CD14-positive monocyte (primary cell): Measurements from ENCODE around the gene PAX8. TPM values are rescaled to one million over a fixed set of nuclear protein-coding genes. Genes with fewer than 3 reads are reported as not detected.

Source experiments
- DNase-seq, 3 donors: peaks; one replicate each; pipeline ENCODE4 v3.0.0-alpha.2; 2011 to 2022
- H2AFZ ChIP-seq: 2 replicates; pipeline ENCODE4 v1.6.0; 2012; ENCODE audit warnings: mild to moderate bottlenecking, low read depth, low read length, inconsistent platforms; ENCODE audit not compliant: insufficient read depth, poor library complexity, severe bottlenecking
- H3K27ac ChIP-seq, 2 donors: 1 replicate in 1 of 2; 2 replicates in 1 of 2; pipeline ENCODE4 v1.5.1; 2012 to 2013; ENCODE audit warnings: low read length in 2 of 2, control low read depth in 1 of 2, inconsistent platforms in 1 of 2, low read depth in 1 of 2, mild to moderate bottlenecking in 1 of 2
- H3K27me3 ChIP-seq, 2 donors: one replicate each; pipeline versions ENCODE4 v1.6.0 to v1.6.1; 2011 to 2013; ENCODE audit warnings: low read length in 2 of 2; ENCODE audit not compliant: control insufficient read depth in 2 of 2, insufficient read depth in 2 of 2
- H3K36me3 ChIP-seq, 2 donors: replicated peaks in 1 of 2; 1 replicate in 1 of 2; 2 replicates in 1 of 2; pipeline versions ENCODE4 v1.5.1 to v1.6.1; 2012 to 2013; ENCODE audit warnings: low read length in 2 of 2, control low read depth in 1 of 2, inconsistent platforms in 1 of 2, mild to moderate bottlenecking in 1 of 2; ENCODE audit not compliant: insufficient read depth in 2 of 2, control insufficient read depth in 1 of 2
- H3K4me1 ChIP-seq, 2 donors: 1 replicate in 1 of 2; 2 replicates in 1 of 2; pipeline versions ENCODE4 v1.5.1 to v1.6.1; 2012 to 2013; ENCODE audit warnings: low read length in 2 of 2, control low read depth in 1 of 2, inconsistent platforms in 1 of 2, mild to moderate bottlenecking in 1 of 2, moderate library complexity in 1 of 2; ENCODE audit not compliant: insufficient read depth in 2 of 2, control insufficient read depth in 1 of 2
- H3K4me2 ChIP-seq: replicated peaks from 2 replicates; pipeline ENCODE3; 2012; ENCODE audit warnings: low read length, moderate library complexity, mild to moderate bottlenecking; ENCODE audit not compliant: poor library complexity, severe bottlenecking; ENCODE audit errors: extremely low read depth
- H3K4me3 ChIP-seq, 3 experiments: fragments of 200-600 bp in 1 of 3; sonication (generic) in 1 of 3; replicated peaks in 1 of 3; 1 replicate in 2 of 3; 2 replicates in 1 of 3; pipeline ENCODE4 v1.5.1; 2011 to 2013; ENCODE audit warnings: low read length in 3 of 3, mild to moderate bottlenecking in 3 of 3, control low read depth in 2 of 3, low read depth in 2 of 3, inconsistent platforms in 1 of 3, moderate library complexity in 1 of 3
- H3K79me2 ChIP-seq: 2 replicates; pipeline ENCODE4 v1.6.0; 2012; ENCODE audit warnings: mild to moderate bottlenecking, control low read depth, inconsistent platforms, low read length, moderate library complexity; ENCODE audit not compliant: insufficient read depth
- H3K9ac ChIP-seq: 2 replicates; pipeline ENCODE4 v1.6.0; 2017; ENCODE audit warnings: low read length, mild to moderate bottlenecking; ENCODE audit not compliant: insufficient read depth, poor library complexity, severe bottlenecking
- H3K9me3 ChIP-seq, 2 donors: replicated peaks in 1 of 2; 1 replicate in 1 of 2; 2 replicates in 1 of 2; pipeline versions ENCODE4 v1.5.1 to v1.6.1; 2012 to 2013; ENCODE audit warnings: low read length in 2 of 2, control low read depth in 1 of 2; ENCODE audit not compliant: control insufficient read depth in 1 of 2, insufficient read depth in 1 of 2
- H4K20me1 ChIP-seq: 2 replicates; pipeline ENCODE4 v1.6.0; 2012; ENCODE audit warnings: mild to moderate bottlenecking, low read length, control low read depth, moderate library complexity; ENCODE audit not compliant: insufficient read depth
- H3K27ac Mint-ChIP-seq, 7 donors: one replicate each; pipeline ENCODE4 v1.8.0; 2020; ENCODE audit warnings: mild to moderate bottlenecking in 7 of 7, mixed read lengths in 7 of 7, moderate library complexity in 6 of 7, inconsistent platforms in 2 of 7
- H3K27me3 Mint-ChIP-seq, 3 donors: one replicate each; pipeline ENCODE4 v1.8.0; 2021 to 2022; ENCODE audit warnings: low read depth in 3 of 3, mild to moderate bottlenecking in 3 of 3, mixed read lengths in 3 of 3, moderate library complexity in 3 of 3, inconsistent platforms in 1 of 3
- H3K36me3 Mint-ChIP-seq, 2 donors: one replicate each; pipeline ENCODE4 v1.8.0; 2020; ENCODE audit warnings: mixed read lengths in 2 of 2, inconsistent platforms in 1 of 2, mild to moderate bottlenecking in 1 of 2
- H3K4me1 Mint-ChIP-seq: one replicate; pipeline ENCODE4 v1.8.0; 2020; ENCODE audit warnings: mild to moderate bottlenecking, mixed read lengths
- H3K4me3 Mint-ChIP-seq, 2 donors: one replicate each; pipeline ENCODE4 v1.8.0; 2020; ENCODE audit warnings: mild to moderate bottlenecking in 2 of 2, mixed read lengths in 2 of 2, moderate library complexity in 1 of 2
- H3K9me3 Mint-ChIP-seq, 7 donors: one replicate each; pipeline ENCODE4 v1.8.0; 2020 to 2022; ENCODE audit warnings: mixed read lengths in 7 of 7, mild to moderate bottlenecking in 6 of 7, moderate library complexity in 6 of 7, inconsistent platforms in 2 of 7
- CTCF ChIP-seq: fragments of 200-600 bp; IDR thresholded peaks from one replicate; pipeline ENCODE4 v1.8.0; 2022; ENCODE audit warnings: antibody characterized with exemption, mild to moderate bottlenecking
- WGBS: methylation state at CpG from one replicate; pipeline ENCODE4 v1.1.5; 2013; ENCODE audit warnings: missing lambda C conversion rate; ENCODE audit not compliant: insufficient coverage; 5-methylcytosine and 5-hydroxymethylcytosine counted together
- intact Hi-C, 2 donors: fragments of 100-400 bp; cut with micrococcal nuclease; formaldehyde crosslinking; loops; one replicate each; pipeline versions ENCODE4 v1.15.0 to v1.15.1; 2023
- polyA plus RNA-seq, 3 donors: library from polyadenylated mRNA; depleted of rRNA in 1 of 3; unstranded in 2 of 3; stranded (reverse) in 1 of 3; fragments of 300-500 nt in 2 of 3; fragments of >200 nt in 1 of 3; fragmentation: Illumina TruSeq in 2 of 3; gene quantifications; 1 replicate in 2 of 3; 2 replicates in 1 of 3; pipeline ENCODE4 v1.2.3, GENCODE V29; 2012 to 2021

The PAX8 gene
- polyA plus RNA-seq, 3 donors: 0.26 to 0.47 (median 0.36) TPM

DNA sequence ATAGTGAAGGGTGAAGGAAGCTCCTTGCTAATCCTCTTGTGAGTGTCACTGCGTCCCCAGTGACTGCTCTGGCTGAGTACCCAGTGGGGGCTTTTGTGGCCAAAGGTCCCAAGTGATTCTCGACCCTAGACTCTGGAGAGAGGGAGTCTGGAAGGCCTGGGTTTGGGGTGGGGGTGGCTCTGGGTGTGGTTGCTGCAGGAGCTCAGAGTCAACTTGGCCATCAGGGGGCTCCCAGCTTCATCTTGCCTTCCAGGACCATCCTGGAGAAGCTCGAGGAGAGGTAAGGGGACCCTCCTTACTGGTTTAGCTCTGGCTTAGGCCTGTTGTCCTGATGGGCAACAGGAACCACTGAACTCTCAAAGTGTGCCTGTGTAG is 104.4 kb downstream of the PAX8 start:
- Histone ChIP-seq H3K9me3 (no peaks in the 10 kb centered on the region), H3K79me2 (peaks cover 56% of the 10 kb centered on the region), H3K9ac (peak overlapping the region; percentile 93), H3K4me1 (peaks cover 60 to 77% of the 10 kb centered on the region in 2 donors), H3K4me3 (peak overlapping the region; percentile 56 to 95 (median 77)), H2AFZ (peak overlapping the region; percentile 76), H3K36me3 (peaks cover 8 to 28% of the 10 kb centered on the region in 2 donors), H3K27me3 (no peaks in the 10 kb centered on the region), H3K27ac (peak overlapping the region; percentile 96 to 97), H4K20me1 (peaks cover 49% of the 10 kb centered on the region), H3K4me2 (peak overlapping the region; percentile 99)
- intact Hi-C loops: no loop called here
- Mint-ChIP-seq H3K4me1 (peaks cover 71% of the 10 kb centered on the region), H3K9me3 (peaks cover 0 to 1% (median 0%) of the 10 kb centered on the region in 7 donors), H3K27me3 (no peaks in the 10 kb centered on the region), H3K27ac (peak overlapping the region; percentile 93 to 98 (median 97)), H3K4me3 (peak overlapping the region; percentile 89 to 94), H3K36me3 (peaks cover 26 to 30% of the 10 kb centered on the region in 2 donors)
- no peak for TF ChIP-seq CTCF
- DNase-seq: no peak
- WGBS: 0% methylated on average over 3 of the region's 3 CpGs

- Mint-ChIP-seq H3K4me3 (peak within 1 kb of the TSS; percentile 89 to 94), H3K27ac (peak within 1 kb of the TSS; percentile 93 to 98 (median 97)), H3K4me1 (peaks cover 71% of the 10 kb centered on the region), H3K27me3 (no peaks in the 10 kb centered on the region), H3K9me3 (peaks cover 0 to 1% (median 0%) of the 10 kb centered on the region in 7 donors), H3K36me3 (peaks cover 21 to 25% of the 10 kb centered on the region in 2 donors)
- intact Hi-C loops: no loop called here
- H3K9me3 ChIP-seq: no peaks in the 10 kb centered on the region
- peak within 1 kb of the TSS; percentile 96 to 97 for H3K27ac ChIP-seq
- 0% methylated on average over 8 of the region's 14 CpGs for WGBS
- TF ChIP-seq CTCF: no peak
- peaks cover 8 to 22% of the 10 kb centered on the region in 2 donors for H3K36me3 ChIP-seq
- peaks cover 62 to 77% of the 10 kb centered on the region in 2 donors for H3K4me1 ChIP-seq
- no peaks in the 10 kb centered on the region for H3K27me3 ChIP-seq
- peak; percentile 77 to 84 (median 81) for DNase-seq
- peak within 1 kb of the TSS; percentile 76 for H2AFZ ChIP-seq
- peak within 1 kb of the TSS; percentile 93 for H3K9ac ChIP-seq
- peak within 1 kb of the TSS; percentile 56 to 95 (median 77) for H3K4me3 ChIP-seq
- H3K79me2 ChIP-seq: peaks cover 50% of the 10 kb centered on the region
- H4K20me1 ChIP-seq: peaks cover 43% of the 10 kb centered on the region
- H3K4me2 ChIP-seq: peak within 1 kb of the TSS; percentile 99
Measured at GRCh38 chr2:113173542-113174375, 105.0 kb downstream of the PAX8 start, which contains the start of gene PSD4. Gene PSD4 (plus strand): TSS chr2:113173971. CDS start chr2:113182457, 8,486 bp downstream.
